GM21717 (cell line): ENCODE results near the gene ZFP1.
"Not testable (repeated sequence)": the region's sequence is repeated elsewhere in the genome, so short reads cannot be mapped to it uniquely, and the experiment has no call there.

Experiments used
- ATAC-seq: cut with Tn5 transposase; IDR thresholded peaks from one replicate; pipeline ENCODE4 v1.9.1; 2021; ENCODE audit warnings: mild to moderate bottlenecking, moderate library complexity; ENCODE audit not compliant: unreplicated experiment

The ZFP1 gene

DNA sequence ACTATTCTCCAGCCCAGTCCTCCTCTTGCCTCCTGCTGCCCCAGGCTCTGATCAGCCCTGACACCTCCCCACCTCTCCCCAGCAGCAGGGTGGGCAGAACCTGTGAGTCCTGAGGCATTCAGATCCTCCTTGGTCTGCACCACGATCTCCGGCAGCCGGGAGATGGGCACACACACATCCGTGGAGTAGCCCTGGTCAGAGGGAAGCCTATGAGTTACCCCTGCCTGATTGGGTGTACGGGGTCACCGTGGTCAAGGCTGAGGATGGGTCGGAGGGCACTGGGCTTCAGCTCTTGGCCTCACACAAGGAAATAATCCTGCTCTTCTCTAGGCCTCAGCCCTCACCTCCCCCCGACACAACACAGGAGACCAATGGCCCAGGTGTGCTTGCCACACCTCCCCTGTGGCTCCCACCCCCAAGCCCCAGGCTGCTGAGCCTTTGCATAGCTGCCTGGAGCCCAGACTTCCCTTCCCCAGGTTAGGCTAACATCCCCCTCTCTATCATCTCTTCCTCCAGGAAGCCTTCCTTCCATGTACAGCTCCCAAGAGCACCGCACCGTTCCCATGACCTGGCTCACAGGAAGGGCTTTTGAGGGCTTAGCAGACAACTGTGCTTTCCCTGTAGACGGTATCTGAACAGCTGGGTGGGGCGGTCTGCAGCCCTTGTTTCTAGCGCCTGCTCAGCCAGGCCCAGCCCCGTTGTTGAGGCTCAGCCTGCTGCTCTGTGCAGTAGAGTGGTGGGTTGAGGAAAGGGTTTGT, 35.4 kb upstream of the ZFP1 start:
- ATAC-seq = no peak

DNA sequence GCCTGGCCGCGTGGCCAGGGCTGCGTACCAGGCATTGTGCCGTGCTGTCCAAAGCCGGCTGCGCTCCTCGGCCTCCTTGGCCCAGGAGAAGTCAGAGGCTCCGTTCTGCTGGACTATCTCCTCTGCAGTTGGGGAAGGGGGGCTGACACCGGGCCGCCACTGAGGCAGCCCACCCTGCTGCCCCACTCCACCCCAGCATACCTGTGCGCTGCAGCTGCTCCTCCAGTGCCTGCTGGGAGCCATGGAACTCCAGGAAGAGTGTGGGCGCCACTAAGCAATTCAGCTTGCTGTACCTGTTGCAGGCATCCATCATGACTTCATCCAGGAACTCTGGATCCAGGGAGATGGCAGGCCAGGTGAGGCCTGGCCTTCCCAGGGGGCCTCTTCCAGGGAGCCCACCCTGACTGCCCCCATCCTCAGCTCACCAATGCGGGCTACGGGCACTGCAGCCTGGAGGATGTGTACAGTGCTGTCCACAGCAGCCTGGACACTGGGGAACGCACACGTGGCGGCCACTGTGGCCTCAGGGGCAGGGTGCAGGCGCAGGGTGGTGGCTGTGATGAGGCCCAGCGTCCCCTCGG, 34.7 kb upstream of the ZFP1 start:
- no peak for ATAC-seq

DNA sequence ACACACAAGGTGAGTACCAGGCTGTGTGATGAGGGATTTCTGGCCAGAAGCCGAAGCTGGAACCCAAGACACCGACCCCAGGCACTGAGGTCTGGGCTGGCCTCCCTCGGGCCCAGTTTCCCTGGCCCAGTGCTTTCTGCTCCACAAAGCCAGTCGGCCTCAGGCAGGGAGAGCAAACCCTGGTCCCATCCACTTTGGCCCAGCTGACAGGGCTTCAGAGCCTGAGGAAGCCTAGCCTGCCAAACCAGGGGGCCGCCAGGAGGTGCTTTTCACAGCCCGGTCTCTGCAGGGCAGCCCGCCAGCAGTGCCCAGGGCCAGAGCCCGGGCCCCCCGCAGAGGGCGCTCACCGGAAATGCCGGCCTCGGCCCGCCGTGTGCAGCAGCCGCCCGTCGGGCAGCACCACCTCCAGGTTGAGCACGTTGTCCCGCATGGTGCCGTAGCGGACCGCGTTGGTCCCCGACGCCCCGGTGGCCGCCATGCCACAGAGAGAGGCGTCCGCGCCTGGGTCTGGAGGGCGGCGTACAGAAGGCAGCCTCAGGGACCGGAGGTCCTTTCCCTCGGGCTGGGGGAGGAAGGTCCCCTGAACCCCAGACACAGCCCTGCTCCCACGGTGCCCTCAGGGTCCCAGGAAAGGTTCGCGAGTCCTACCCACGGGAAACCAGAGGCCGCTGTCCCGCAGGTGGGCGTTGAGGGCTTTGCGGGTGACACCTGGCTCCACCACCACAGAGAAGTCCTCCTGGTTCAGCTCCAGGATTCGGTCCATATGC, 34.0 kb upstream of the ZFP1 start:
- ATAC-seq = no peak

DNA sequence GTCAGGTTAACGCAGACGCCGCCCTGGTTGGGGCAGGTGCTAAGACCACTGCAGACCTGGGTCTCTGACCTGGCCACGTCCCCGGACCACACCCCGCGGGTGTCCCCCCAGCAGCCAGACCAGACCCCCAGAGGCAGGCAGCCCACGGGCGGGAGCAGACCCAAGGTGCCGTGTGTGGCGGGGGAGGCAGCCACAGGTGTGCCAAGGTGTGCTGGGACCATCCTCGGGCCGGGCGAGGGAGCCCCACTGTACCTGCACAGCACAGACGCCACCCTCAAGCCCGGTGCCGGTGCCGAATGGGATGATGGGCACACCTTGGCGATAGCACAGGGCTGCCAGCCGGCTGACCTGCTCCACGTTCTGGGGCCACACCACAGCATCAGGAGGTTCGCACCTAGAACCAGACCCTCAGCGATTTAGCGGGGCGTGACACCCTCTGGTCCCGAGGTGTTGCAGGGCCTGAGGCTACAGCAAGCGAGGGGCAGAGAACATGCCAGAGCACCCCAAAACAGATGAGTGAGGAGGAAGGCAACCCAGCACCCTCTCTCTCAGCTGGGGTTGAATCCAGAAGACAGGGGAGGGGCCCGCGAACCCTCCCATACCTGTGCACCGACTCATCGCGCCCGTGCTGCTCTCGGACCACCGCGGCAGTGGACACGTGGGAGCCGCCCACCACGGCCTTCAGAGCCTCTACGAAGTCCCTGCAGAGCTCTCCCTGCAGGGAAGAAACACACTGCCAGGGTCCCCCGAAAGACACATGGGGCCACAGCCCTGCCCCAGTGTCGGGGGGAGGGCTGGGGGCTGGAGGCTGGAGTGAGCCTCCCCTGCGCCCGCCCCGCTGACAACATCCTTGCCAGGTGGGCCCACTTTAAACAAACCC, 33.1 kb upstream of the ZFP1 start:
- no peak for ATAC-seq

DNA sequence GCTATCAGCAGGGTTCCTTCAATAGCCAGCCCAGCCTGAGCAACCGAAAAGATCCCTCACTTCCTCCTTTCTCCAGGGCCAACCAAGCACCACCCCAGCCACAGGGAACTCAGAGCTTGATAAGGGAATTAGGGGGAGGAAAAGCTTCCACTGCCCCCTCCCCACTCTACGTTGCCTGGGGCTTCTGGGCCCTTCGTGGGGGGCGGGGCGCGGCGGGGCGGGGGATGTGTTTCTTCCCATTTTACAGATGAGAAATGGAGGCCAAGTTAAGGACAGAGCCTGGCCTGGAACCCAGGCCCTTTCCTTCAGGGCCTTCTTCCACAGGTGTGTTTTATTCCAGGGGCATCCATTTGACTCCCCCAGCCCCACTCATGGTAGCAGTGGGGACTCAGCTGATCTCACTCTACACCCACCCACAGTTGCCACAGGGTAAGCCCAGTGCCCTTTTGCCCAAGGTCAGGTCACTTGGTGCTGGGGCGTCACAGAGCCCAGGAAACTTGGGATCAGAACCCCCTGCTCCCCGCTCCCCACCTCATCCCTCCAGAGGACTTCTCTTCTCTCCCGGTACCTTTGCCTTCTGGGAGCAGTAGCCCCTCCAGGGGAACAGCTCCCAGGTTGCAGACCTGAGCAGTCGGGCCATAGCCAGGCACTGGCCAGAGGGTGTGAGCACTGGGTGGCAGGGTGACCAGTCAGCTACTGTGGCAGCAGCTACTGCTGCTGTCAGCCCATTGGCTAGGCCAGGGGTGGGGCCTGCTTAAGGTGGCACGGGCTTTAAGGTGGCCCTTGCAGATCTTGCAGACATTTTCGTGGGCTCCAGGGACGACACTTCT, 32.0 kb upstream of the ZFP1 start, which contains the start of gene LDHD:
Gene LDHD (minus strand): TSS at position 700 of the 830 bp plus-strand sequence. CDS start 60 bp downstream, at position 640.
- no peak for ATAC-seq

DNA sequence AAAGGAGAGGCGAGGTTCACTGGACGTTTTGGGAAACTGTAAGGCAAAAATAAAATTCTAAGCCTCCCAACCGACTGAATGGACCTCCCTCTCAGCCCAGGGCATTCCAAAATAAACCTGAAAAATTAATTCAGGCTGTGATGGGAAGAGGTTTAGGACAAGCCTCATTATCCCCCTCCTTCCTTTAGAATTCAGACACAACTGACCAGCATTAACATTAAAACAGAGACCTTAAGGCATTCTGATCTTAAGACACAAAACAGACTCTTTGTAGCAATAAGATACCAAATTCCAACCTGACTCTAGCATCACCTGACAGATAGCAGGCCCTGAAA, 31.4 kb upstream of the ZFP1 start:
- no peak for ATAC-seq

DNA sequence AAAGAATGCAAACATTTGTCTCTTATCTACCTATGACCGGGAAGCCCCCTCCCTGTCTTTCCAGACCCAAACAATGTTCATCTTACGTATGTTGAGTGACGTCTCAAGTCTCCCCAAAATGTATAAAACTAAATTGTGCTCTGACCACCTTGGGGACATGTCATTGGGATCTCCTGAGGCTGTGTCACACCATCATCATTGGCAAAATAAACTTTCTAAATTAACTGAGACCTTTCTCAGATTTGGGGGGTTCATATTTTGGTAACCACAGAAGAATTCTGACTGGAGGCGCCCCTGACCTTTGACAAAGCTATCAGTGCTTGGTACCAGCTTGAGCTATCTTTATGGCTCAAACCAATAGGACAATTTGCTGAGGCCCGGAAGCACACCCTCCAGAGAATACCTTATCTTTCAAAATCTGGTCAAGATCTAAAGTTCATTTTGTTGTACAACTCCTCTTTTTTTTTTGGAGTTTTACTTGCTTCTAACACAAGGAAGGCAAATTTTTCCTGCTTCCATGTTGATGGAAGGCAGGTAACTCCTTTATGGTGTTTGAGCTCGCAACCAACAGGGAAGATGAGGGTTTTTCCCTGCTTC, 29.3 kb upstream of the ZFP1 start:
- ATAC-seq = no peak

DNA sequence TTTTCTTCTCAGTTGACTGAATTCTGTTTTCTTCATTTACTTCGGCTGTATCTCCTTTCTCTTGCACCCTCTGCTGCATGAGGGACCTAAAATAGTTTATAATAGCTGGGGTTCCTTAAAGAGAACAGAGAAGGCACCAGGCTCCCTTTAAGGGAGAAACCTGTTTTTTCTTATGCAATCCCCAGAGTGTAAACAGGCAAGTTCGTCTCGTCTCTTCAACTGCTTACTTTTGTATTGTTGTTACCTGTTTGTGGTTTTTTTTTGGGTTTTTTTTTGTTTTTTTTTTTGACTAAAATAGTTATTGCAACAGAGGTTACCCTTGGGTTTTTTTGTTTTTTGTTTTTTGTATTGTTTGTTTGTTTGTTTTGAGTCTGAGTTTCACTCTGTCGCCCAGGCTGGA, 28.1 kb upstream of the ZFP1 start:
- ATAC-seq = no peak

DNA sequence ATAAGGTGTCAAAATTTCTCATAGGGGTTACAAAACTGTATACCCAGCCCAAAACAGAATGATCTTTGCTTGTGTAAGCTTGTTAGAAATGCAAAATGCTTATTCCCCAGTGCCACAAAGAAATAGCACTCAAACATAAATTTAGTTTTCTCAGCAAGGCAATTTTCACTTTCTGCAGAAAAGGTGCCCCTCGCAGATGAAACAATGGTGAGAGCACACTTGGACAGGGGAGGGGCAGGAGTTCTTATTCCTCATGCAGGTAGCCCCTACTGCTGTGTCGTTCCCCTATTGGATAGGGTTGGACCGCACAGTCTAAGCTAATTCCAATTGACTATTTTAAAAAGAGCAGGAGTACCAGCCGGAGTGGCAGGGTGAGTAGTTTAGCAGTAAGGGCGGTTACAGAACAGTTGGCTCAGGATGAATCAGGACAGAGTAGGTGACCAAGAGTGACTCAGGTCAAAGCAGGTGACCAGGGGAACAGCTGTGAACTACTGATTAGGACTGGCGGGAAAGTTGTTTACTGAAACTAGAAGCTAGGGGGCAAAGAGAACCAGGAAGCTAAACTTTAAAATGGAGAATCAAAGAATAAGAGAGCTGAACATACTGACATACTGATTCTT, 26.3 kb upstream of the ZFP1 start:
- ATAC-seq = no peak

DNA sequence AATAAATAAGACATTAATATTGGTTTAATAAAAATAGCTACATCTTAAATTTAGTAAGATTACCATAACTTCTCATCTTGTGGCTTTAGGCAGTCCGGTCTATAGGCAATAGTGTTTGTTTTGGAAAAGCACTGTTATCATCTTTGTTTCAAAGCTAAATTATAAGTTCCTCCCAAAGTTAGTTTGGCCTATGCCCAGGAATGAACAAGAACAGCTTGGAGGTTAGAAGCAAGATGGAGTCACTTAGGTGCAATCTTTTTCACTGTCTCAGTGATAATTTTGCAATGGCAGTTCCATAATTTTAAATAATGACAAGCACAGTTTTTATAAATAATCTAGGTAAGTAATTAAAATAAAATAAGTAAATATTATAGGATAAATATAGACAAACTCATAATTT, 25.7 kb upstream of the ZFP1 start:
- ATAC-seq = no peak

DNA sequence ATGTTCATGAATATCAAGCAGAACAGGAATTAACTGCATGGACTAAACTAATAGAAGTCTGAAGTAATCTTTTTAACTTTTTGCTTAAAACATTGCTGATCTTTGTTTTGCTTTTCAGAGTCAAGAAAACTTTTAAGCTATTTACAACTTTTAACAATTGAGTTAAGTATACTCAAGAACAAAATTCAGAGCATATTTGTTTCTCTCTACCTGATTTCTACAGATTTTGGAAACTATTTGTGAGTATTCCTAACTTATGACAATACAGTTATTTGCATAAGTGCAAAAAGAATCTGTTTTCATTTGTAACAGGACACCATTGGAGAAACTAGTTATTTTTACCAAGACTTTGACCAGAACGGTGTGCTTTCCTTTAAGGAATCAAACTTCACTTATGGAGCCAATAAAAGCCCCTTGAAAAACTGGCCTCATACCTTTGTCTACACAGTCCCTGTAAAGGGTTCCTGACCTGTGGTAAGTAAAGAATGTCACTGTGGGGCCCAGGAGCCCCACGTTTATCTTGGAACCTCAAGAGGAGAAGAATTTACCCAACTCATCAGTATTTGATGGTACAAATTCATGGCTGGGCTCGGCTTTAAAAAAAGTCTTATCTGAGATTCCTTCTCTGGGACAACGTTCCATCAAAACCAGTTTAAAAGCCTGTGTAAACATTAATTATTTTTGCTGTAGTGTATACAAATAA, 20.5 kb upstream of the ZFP1 start:
- no peak for ATAC-seq

DNA sequence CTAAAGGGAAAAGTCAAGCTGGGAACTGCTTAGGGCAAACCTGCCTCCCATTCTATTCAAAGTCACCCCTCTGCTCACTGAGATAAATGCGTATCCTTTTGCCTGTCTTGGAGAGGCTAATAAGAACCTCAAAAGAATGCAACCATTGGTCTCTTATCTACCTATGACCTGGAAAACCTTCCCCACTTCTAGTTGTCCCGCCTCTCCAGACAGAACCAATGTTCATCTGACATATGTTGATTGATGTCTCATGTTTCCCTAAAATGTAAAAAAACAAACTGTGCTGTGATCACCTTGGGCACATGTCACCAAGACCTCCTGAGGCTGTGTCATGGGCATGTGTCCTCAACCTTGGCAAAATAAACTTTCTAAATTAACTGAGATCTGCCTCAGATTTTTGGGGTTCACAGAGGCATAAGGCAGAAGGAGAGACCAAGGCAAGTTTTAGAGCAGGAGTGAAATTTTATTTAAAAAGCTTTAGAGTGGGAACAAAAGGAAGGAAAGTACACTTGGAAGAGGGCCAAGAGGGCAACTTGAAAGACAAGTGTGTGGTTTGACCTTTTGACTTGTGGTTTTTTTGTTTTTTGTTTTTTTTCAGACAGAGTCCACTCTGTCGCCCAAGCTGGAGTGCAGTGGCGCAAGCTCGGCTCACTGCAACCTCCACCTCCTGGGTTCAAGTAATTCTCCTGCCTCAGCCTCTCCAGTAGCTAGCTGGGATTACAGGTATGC, 18.7 kb upstream of the ZFP1 start:
- not testable (repeated sequence) for ATAC-seq

DNA sequence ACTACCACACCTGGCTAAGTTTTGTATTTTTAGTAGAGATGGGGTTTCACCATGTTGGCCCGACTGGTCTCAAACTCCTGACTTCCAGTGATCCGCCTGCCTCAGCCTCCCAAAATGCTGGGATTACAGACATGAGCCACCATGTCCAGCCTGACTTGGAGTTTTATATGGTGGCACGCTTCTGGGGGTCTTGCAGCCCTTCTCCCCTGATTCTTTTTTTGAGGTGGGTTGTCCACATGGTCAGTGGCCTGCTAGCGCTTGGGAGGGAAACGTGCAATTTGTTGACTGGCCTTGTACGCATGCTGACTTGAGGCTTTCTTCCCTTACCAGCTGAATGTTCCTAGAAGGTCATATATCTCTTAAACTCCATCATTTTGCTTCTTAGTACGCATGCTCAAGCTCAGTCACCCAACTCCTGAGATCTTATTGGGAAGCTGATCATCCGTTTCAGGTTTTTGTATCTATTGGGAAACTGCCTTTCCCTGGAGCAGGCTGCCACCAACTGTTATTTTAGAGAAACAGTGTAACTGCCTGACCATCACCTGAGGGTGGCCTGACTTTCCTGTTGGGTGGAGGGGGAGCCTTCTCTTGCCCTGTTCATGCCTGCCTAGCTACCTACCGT, 18.1 kb upstream of the ZFP1 start:
- no peak for ATAC-seq

DNA sequence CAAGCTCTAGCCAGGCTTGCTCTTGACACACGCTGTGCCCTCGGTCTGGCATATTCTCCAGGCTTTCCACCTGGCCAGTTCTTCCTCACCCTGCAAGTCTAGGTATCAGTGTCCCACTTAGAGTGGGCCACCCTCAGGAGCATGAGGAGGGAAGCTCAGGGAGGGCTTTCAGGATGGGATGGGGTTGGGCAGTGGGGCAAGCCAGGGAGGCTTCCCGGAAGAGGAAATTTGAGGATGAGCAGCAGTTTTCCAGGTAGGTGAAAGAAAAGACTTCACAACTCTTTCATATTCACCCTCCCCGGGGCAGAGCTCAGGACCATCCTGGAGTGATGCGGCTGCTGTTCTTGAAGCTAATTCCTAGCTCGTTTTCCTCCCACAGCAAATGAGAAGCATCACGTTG, 17.2 kb upstream of the ZFP1 start:
- no peak for ATAC-seq

DNA sequence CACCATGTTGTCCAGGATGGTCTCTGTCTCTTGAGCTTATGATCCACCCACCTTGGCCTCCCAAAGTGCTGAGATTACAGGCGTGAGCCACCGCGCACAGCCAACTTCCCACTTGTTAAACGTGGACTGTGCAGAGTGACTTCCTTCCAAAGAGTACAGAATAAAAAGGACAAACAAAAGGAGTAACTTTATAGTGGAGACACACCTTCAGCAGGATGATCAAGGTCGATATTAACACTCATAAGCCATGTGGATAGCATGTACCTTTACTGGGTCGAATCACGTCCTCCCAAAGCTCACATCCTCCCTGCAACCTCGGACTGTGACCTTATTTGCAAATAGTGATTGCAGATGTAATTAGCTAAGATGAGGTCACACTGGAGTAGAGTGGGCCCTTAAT, 10.1 kb upstream of the ZFP1 start:
- no peak for ATAC-seq

DNA sequence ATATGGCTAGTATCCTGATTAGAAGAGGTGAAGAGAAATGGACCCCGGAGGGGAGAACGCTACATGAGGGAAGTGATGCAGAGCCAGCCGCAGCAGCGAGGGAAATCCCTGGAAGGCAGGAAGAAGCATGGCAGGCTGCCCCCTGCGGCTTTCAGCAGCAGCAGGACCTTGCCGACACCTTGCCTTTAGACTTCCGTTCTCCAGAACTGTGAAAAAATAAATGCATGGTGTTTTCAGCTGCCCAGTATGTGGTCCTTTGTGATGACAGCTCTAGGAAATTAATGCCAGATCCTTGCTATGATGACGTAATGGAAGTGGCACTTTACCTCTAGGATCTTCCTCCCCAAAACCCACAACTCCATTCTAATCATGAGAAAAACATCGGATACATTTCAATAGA, 9.7 kb upstream of the ZFP1 start:
- no peak for ATAC-seq

DNA sequence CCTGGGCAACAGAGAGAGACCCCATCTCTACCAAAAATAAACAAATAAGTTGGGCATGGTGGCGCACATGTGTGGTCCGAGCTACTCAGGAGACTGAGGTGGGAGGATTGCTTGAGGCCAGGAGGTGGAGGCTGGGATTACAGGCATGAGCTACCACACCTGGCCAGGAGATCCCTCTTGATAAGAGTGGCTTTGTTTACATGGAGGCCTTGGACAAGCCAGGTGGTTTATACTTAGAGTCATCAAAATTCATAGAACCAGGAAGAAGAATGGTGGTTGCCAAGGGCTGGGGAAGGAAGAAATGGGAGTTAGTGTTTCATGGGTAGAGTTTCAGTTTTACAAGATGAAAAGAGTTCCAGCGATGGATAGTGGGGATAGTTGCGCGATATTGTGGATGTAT, 8.8 kb upstream of the ZFP1 start:
- ATAC-seq = no peak

DNA sequence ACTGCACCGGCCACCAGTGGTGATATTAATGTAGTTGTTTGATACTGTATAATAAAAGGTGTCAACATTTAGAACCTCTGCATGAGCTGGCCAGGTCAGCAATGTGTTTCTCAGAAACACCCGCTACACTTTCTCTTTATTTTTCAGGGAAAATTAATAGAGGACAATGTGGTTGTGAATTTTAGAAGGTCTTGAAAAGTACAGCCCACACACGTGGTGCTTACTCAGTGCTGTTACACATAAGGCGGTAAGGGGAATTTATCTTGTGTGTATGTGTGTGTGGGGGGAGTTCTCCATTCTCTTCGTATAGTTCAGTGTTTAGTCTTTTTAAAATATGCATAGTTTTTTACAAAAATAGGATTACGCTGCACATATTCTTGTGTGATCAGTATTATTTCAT, 4.4 kb upstream of the ZFP1 start:
- no peak for ATAC-seq
